ENCODE measurements around the gene NFAT5. TPM values are rescaled to one million over a fixed set of nuclear protein-coding genes. Genes with fewer than 3 reads are reported as not detected.

Gene NFAT5
- polyA plus RNA-seq, 2 of the 4 experiments (the other 2 are of a cell fraction), result 9.5 to 45.1 TPM

GRCh38 chr16:69589434-69590269, 23.9 kb downstream of the NFAT5 start:
- Histone ChIP-seq H3K9me3 (no peaks in the 10 kb centered on the region), H3K4me3 (no peak overlapping the region), H3K27ac (peak overlapping the region in 1 of 2 experiments; percentile 4; a peak in 1 of 6 replicates), H3K4me1 (peaks cover 43% of the 10 kb centered on the region), H3K4me2 (no peak overlapping the region)
- TF ChIP-seq BHLHE40 (IDR thresholded peaks at IDR 0.05; ENCODE audit: low read depth, low read length), result no peak
- no peak for TF ChIP-seq REST (IDR thresholded peaks at IDR 0.05)
- no peak for TF ChIP-seq KDM5A (IDR thresholded peaks at IDR 0.05)
- no peak for TF ChIP-seq ESRRA (IDR thresholded peaks at IDR 0.05; ENCODE audit: borderline replicate concordance, low read length)
- no peak for TF ChIP-seq HOXB5 (CRISPR knock-in tag; IDR thresholded peaks at IDR 0.05)
- no peak for TF ChIP-seq FOSL2 (IDR thresholded peaks at IDR 0.05)
- TF ChIP-seq FOSL2 (CRISPR knock-in tag; IDR thresholded peaks at IDR 0.05), result no peak
- TF ChIP-seq MAX (IDR thresholded peaks at IDR 0.05), result no peak
- no peak for TF ChIP-seq JUN (IDR thresholded peaks at IDR 0.05)
- TF ChIP-seq CBX2 (IDR thresholded peaks at IDR 0.05; ENCODE audit: borderline replicate concordance, low read depth), result no peak
- no peak for TF ChIP-seq CHD4 (IDR thresholded peaks at IDR 0.05; ENCODE audit: borderline replicate concordance)
- TF ChIP-seq CBX8 (IDR thresholded peaks at IDR 0.05), result no peak
- no peak for TF ChIP-seq TP53 (CRISPR knock-in tag; IDR thresholded peaks at IDR 0.05)
- TF ChIP-seq GATA3 (IDR thresholded peaks at IDR 0.05; ENCODE audit: borderline replicate concordance), result no peak
- no peak for TF ChIP-seq BCL3 (IDR thresholded peaks at IDR 0.05)
- no peak for TF ChIP-seq EHMT2 (IDR thresholded peaks at IDR 0.05; ENCODE audit: low read depth)
- FAIRE-seq (no peak), ATAC-seq (no peak), DNase-seq (ENCODE audit: low read depth in 1 of 2, low spot score in 1 of 2) (no peak)
- POLR2A ChIA-PET, result no interaction called here
- 83% methylated on average over 7 of the region's 7 CpGs for WGBS (ENCODE audit: missing lambda C conversion rate)
- CTCF ChIA-PET, result interaction anchor here (1.2 to 1.8 kb wide), 2 partner anchors 14 to 192 kb away, joined by 3 to 4 read pairs; no protein-coding TSS in a partner anchor

GRCh38 chr16:69590590-69590989, 24.8 kb downstream of the NFAT5 start:
- 93% methylated on average over 3 of the region's 3 CpGs for WGBS (ENCODE audit: missing lambda C conversion rate)
- FAIRE-seq (no peak), DNase-seq (ENCODE audit: low read depth in 1 of 2, low spot score in 1 of 2) (no peak), ATAC-seq (no peak)
- Histone ChIP-seq H3K4me2 (no peak overlapping the region), H3K9me3 (no peaks in the 10 kb centered on the region), H3K4me1 (peaks cover 45% of the 10 kb centered on the region), H3K4me3 (no peak overlapping the region), H3K27ac (0 out of 6 replicates have a peak overlapping the region, but pooled peaks of 1 of the 2 experiments have one; percentile 10)
- no peak for TF ChIP-seq PBX3 (IDR thresholded peaks at IDR 0.05)
- no peak for TF ChIP-seq SMC3 (IDR thresholded peaks at IDR 0.05)
- no peak for TF ChIP-seq HEYL (CRISPR knock-in tag; IDR thresholded peaks at IDR 0.05)
- no peak for TF ChIP-seq POLR2AphosphoS2 (conservative IDR thresholded peaks at IDR 0.05; ENCODE audit: low read length)
- TF ChIP-seq RCOR1 (IDR thresholded peaks at IDR 0.05; ENCODE audit: low read depth, low read length), result no peak
- TF ChIP-seq FOSB (CRISPR knock-in tag; IDR thresholded peaks at IDR 0.05), result no peak
- ChIA-PET POLR2A (no interaction called here), CTCF (interaction anchor here (1.8 kb wide), 1 partner anchor 192 kb away, joined by 4 read pairs; no protein-coding TSS in a partner anchor)
